ENCODE measurements around the gene MCEMP1. TPM values are rescaled to one million over a fixed set of nuclear protein-coding genes. Genes with fewer than 3 reads are reported as not detected.

MCEMP1 gene
- total and polyA plus RNA-seq, 2 of the 13 experiments (the other 11 are each of a cell fraction or from before 2014, with no cell fraction given) = not detected

DNA sequence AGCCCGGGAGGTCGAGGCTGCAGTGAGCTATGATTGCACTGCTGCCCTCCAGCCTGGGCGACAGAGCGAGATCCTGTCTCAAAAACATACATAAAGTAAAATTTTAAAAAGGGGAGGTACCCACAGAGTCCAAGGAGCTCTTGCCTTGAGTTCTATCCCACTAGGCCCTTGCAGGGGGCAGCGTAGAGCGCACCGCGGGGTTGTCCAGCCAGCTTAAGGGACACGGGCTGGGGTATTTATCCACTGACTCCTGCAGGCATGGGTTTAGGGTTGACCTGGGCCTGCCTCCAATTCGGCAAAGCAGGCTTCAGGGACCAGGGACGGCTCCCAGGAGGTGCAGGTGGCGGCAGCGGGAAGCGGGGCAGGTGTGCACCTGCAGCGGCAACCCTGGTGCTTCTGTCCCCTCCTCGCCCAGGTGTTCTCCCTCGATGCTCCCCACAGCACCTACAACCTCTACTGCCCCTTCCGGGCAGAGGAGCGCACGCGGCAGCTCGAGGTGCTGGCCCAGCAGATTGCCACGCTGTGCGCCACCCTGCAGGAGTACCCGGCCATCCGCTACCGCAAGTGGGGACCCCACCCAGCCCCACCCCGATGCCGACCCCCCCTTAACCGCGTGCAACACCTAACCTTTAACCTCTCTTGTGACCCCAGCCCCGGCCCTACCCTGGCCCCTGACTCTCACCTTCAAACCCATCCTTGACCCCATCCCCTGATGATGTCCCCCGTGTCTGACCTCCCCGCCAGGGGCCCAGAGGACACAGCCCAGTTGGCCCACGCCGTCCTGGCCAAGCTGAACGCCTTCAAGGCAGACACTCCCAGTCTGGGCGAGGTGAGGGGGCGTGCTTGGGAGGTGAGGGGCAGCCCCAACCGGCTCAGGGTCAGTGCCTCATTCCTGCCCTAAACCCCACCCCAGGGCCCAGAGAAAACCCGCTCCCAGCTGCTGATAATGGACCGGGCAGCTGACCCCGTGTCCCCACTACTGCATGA is 35.3 kb upstream of the MCEMP1 start:
- Histone ChIP-seq H3K27ac (ENCODE audit: extremely low read length, insufficient read depth, low read length) (no peak overlapping the region), H3K27me3 (ENCODE audit: control insufficient read depth in 1 of 2, insufficient read depth in 2 of 2, low read length in 2 of 2) (no peaks in the 10 kb centered on the region; a peak in 1 of 5 replicates), H3K9me3 (ENCODE audit: low read length) (no peaks in the 10 kb centered on the region), H3K36me3 (replicated peaks in 1 of 2; ENCODE audit: control insufficient read depth in 1 of 2, insufficient read depth in 2 of 2, low read length in 2 of 2) (no peaks in the 10 kb centered on the region; a peak in 1 of 5 replicates), H4K20me1 (ENCODE audit: insufficient read depth, low read length) (no peaks in the 10 kb centered on the region; the same call in 1 of the 2 replicates), H3K4me2 (ENCODE audit: low read depth, low read length) (no peak overlapping the region), H2AFZ (ENCODE audit: low read length) (no peak overlapping the region), H3K9ac (ENCODE audit: insufficient read depth, low read depth, low read length) (no peak overlapping the region), H3K4me1 (ENCODE audit: insufficient read depth, low read length) (peaks cover 10% of the 10 kb centered on the region), H3K79me2 (ENCODE audit: insufficient read depth, low read length) (peaks cover 7% of the 10 kb centered on the region), H3K4me3 (replicated peaks in 1 of 3; ENCODE audit: insufficient read depth in 1 of 3, low read depth in 2 of 3, low read length in 3 of 3) (no peak overlapping the region)
- FAIRE-seq (no peak), DNase-seq (ENCODE audit: low spot score) (no peak), ATAC-seq (no peak)
- peak; percentile 30 for TF ChIP-seq RBFOX2 (IDR thresholded peaks at IDR 0.05; ENCODE audit: low read depth, low read length)
- TF ChIP-seq, protein P1, sequence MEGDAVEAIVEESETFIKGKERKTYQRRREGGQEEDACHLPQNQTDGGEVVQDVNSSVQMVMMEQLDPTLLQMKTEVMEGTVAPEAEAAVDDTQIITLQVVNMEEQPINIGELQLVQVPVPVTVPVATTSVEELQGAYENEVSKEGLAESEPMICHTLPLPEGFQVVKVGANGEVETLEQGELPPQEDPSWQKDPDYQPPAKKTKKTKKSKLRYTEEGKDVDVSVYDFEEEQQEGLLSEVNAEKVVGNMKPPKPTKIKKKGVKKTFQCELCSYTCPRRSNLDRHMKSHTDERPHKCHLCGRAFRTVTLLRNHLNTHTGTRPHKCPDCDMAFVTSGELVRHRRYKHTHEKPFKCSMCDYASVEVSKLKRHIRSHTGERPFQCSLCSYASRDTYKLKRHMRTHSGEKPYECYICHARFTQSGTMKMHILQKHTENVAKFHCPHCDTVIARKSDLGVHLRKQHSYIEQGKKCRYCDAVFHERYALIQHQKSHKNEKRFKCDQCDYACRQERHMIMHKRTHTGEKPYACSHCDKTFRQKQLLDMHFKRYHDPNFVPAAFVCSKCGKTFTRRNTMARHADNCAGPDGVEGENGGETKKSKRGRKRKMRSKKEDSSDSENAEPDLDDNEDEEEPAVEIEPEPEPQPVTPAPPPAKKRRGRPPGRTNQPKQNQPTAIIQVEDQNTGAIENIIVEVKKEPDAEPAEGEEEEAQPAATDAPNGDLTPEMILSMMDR (CRISPR knock-in tag; IDR thresholded peaks at IDR 0.05) = peak; percentile 25; the same call in 1 of the 2 replicates
- TF ChIP-seq SMAD3 (CRISPR knock-in tag; IDR thresholded peaks at IDR 0.05) = no peak
- TF ChIP-seq, protein P2, sequence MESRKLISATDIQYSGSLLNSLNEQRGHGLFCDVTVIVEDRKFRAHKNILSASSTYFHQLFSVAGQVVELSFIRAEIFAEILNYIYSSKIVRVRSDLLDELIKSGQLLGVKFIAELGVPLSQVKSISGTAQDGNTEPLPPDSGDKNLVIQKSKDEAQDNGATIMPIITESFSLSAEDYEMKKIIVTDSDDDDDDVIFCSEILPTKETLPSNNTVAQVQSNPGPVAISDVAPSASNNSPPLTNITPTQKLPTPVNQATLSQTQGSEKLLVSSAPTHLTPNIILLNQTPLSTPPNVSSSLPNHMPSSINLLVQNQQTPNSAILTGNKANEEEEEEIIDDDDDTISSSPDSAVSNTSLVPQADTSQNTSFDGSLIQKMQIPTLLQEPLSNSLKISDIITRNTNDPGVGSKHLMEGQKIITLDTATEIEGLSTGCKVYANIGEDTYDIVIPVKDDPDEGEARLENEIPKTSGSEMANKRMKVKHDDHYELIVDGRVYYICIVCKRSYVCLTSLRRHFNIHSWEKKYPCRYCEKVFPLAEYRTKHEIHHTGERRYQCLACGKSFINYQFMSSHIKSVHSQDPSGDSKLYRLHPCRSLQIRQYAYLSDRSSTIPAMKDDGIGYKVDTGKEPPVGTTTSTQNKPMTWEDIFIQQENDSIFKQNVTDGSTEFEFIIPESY (CRISPR knock-in tag; IDR thresholded peaks at IDR 0.05) = 0 out of 2 replicates have a peak, but pooled peaks have one; percentile 7
- TF ChIP-seq SMC3 (IDR thresholded peaks at IDR 0.05; ENCODE audit: low read length) = peak; percentile 2; the same call in 1 of the 2 replicates
- in situ Hi-C loops (cut with HindIII; ENCODE audit: extremely low pct_ligation_motif_present, low pct_unique_long_range_greater_than_20kb) (no loop called here), intact Hi-C loops (cut with micrococcal nuclease; ENCODE audit: unreplicated experiment) (no loop called here)
- no TSS peak for BruUV-seq (replicated peaks)
- 89% methylated on average over 27 of the region's 43 CpGs for WGBS (ENCODE audit: low lambda C conversion rate)
- ChIA-PET CTCF (ENCODE audit: low intra/inter-chr PET ratio, low total read pairs) (no interaction called here), POLR2A (interaction anchor here (1.0 to 1.2 kb wide), 2 partner anchors 11 to 46 kb away, joined by 4 to 5 read pairs; partner anchors contain the start of gene CAMSAP3)

All from HepG2 (cell line).